GF-D8 (cell line): Measurements from ENCODE around the gene EGFR.
"Not testable (repeated sequence)": the region's sequence is repeated elsewhere in the genome, so short reads cannot be mapped to it uniquely, and the experiment has no call there.

ENCODE experiments used
- DNase-seq: peaks from one replicate; lab custom pipeline; 2025; lab: John Stamatoyannopoulos, UW

Gene EGFR

GRCh38 chr7:55147736-55148135 lies 128.9 kb downstream of the EGFR start:
- no peak for DNase-seq

GRCh38 chr7:55148571-55148970 lies 129.8 kb downstream of the EGFR start:
- no peak for DNase-seq

- no peak for DNase-seq
Measured at GRCh38 chr7:55149001-55149400, 130.2 kb downstream of the EGFR start.

GRCh38 chr7:55150166-55150565 lies 131.3 kb downstream of the EGFR start:
- no peak for DNase-seq

DNA sequence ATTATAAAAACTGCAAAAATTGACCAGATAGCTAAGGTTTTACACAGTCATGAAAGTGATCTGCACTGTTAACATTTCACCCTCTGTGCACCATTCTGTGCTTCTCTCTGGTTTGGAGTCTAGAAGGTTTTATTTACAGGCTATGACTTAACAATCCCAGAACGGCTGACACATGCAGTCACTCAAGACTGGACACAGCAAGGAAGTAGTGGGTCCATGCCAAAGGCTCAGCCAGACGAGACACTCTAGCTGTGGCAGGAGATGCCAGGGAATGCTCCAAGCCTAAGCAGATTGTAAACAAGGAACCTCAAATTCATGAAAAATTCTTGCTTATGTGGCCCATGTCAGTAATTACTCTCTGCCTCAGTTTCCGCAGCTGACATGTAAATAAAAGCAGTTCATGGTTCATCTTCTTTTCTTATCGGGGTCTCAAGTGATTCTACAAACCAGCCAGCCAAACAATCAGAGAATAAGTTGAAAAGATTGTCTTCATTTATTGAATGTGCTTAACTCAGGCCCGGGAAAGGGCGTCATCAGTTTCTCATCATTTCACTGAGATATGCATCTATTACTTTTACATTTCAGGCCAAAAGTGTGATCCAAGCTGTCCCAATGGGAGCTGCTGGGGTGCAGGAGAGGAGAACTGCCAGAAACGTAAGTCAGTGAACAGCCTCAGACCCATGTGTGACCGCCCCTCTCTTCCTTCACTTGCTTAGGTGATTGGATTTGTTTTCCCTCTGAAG lies 132.1 kb downstream of the EGFR start:
- no peak for DNase-seq

DNA sequence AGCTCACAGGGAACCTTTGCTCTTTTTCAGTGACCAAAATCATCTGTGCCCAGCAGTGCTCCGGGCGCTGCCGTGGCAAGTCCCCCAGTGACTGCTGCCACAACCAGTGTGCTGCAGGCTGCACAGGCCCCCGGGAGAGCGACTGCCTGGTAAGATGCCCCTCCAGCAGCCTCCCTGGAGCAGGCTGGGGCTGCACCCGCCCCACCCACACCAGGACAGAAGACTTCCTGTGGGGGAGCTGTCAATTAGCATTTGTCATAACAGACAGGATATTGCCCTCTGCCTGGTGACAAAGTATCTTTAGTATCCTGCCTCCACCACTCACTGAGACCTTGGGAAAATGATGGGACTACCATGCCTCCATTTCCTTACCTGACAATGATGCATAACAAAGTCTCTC lies 133.7 kb downstream of the EGFR start:
- DNase-seq = no peak

GRCh38 chr7:55154096-55154495 lies 135.3 kb downstream of the EGFR start:
- DNase-seq = no peak

- no peak for DNase-seq
Measured at GRCh38 chr7:55155351-55156117, 136.7 kb downstream of the EGFR start.

- no peak for DNase-seq
Measured at GRCh38 chr7:55156919-55157763, 138.3 kb downstream of the EGFR start.

DNA sequence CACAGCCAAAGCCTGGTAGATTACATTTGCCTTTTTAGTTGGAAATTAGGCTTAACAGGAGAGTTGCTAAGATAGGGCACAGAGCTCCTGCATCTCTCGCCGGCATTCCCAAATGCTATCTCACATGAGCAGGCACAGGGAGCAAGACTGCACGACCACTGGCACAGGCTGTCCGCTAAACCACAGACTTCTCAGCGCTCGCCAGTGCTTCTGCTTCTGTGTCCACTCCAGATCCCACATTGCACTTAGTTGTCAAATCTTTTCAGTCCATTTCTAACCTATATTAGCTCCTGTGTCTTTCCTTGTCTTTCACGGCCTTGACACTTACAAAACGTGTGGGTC lies 138.9 kb downstream of the EGFR start:
- no peak for DNase-seq

DNA sequence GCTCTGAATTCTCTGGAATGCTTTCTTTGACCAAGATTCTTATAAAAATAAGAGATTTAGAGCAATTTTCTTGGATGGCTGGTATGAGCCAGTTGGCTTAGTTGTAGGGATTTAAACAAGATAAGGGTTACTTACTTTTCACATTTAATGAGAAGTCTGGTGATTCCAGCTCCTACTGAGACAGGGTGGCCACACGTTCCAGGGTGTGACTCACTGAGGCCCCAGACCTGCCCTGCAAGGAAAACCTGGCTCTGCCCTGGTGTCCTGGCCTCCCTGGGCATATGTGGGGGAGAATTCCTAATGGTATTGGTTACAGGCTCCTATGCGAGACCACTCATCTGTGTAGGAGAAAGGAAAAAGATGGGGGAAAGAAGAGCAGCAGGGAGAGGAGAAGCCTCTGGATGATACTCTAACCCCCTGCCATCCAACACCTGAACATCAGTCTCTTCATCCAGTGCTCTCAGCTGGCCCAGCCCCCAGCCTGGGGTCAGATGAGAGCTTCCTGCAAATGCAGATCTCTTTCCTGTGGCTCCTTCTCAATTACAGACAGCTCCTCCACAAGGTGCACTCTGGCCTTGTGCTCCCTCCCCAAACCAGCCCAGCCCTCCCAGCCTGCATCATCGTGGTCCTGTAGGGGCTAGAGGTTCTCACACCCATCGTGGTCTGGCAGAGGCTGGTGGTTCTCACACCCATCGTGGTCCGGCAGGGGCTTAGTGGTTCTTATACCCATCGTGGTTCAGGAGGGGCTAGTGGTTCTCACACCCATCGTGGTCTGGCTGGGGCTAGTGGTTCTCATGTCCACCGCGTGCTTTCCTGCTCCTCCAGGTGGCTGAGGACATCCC lies 139.9 kb downstream of the EGFR start:
- no peak for DNase-seq

- no peak for DNase-seq
Measured at GRCh38 chr7:55160539-55160938, 141.7 kb downstream of the EGFR start.

- DNase-seq = no peak
Measured at GRCh38 chr7:55161154-55161687, 142.4 kb downstream of the EGFR start.

- DNase-seq = no peak
Measured at GRCh38 chr7:55162476-55162875, 143.7 kb downstream of the EGFR start.

DNA sequence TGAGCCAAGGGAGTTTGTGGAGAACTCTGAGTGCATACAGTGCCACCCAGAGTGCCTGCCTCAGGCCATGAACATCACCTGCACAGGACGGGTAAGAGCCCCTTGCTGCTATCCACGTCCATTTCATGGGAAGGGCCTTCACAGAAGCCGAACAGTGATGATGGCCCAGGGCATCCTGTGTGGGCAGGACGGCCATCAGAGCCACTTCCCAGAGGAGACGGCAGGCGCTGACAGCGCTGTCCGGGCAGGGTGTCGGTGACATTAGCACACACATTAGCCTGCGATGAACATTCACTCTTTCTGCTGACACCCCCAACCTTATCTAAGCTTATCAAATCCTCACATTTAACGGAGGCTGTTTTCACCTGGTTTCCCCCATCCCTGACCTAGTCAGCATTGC lies 144.9 kb downstream of the EGFR start:
- DNase-seq = no peak

DNA sequence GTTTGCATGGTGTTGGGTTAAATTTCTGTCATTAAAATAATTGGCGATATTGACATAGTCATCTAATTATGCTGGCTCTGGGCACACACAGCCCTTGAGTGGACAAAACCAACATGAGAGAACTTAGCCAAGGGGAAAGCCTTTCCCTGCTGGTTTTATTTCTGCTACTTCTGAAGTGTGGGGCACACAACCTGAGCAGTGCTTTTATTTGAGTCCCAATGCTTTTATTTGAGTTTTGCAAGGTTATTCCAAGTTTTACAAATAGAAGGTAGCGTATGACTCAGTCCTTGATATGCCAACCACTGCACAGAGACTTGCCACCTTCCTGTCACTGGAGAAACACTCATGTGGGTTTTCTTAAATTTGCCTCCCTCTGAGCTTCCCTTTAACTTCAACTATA lies 145.7 kb downstream of the EGFR start:
- DNase-seq = no peak

DNA sequence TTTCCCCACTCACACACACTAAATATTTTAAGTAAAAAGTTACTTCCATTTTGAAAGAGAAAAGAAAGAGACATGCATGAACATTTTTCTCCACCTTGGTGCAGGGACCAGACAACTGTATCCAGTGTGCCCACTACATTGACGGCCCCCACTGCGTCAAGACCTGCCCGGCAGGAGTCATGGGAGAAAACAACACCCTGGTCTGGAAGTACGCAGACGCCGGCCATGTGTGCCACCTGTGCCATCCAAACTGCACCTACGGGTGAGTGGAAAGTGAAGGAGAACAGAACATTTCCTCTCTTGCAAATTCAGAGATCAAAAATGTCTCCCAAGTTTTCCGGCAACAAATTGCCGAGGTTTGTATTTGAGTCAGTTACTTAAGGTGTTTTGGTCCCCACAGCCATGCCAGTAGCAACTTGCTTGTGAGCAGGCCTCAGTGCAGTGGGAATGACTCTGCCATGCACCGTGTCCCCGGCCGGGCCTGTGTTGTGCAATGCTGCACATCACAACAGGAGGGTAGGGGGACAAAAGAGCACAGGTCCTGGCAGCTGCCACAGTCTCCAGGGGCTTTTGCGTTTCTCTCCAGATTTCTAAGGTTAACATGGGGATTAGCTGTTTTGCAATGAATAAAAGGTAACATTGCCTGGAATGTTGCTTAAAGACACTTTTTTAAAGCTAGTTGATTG lies 146.5 kb downstream of the EGFR start:
- DNase-seq = no peak

DNA sequence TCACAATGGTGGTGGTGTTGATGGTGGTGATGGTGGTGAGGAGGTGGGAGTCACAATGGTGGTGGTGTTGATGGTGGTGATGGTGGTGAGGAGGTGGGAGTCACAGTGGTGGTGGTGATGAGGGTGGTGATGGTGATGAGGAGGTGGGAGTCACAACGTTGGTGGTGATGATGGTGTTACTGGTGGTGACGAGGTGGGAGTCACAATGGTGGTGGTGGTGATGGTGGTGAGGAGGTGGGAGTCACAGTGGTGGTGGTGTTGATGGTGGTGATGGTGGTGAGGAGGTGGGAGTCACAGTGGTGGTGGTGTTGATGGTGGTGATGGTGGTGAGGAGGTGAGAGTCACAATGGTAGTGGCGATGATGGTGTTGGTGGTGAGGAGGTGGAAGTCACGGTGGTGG lies 148.5 kb downstream of the EGFR start:
- DNase-seq = not testable (repeated sequence)

- DNase-seq = no peak
Measured at GRCh38 chr7:55170335-55171069, 151.7 kb downstream of the EGFR start.

DNA sequence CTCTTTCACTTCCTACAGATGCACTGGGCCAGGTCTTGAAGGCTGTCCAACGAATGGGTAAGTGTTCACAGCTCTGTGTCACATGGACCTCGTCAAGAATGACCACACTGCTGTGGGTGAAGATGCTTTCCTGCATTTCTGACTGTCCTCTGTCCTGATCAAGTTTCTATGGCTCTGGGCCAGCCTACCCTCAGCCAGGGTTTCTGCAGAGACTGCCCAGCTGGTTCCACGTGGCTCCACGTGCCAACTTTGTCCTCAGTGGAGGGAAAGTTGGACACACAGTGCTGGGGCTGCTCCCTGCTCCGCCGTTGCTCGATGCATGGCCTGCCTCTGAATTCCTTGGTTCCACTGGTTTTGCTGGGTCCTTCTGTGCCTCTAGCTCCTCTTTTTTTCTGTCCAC lies 152.3 kb downstream of the EGFR start:
- DNase-seq = no peak
